Activated naive CD8-positive, alpha-beta T cell treated with anti-CD3 and anti-CD28 coated beads for 36 hours (primary cell): ENCODE data around the gene C12orf76. TPM values are rescaled to one million over a fixed set of nuclear protein-coding genes. Genes with fewer than 3 reads are reported as not detected.
"Not testable (repeated sequence)": the region's sequence is repeated elsewhere in the genome, so short reads cannot be mapped to it uniquely, and the experiment has no call there.

Experiments
- DNase-seq: peaks from one replicate; pipeline ENCODE4 v3.0.0; 2021
- H3K27ac Mint-ChIP-seq: one replicate; pipeline ENCODE4 v1.8.0; 2022; ENCODE audit warnings: mild to moderate bottlenecking, moderate library complexity, mixed read lengths
- H3K27me3 Mint-ChIP-seq: one replicate; pipeline ENCODE4 v1.8.0; 2022; ENCODE audit warnings: mild to moderate bottlenecking, mixed read lengths
- H3K36me3 Mint-ChIP-seq: one replicate; pipeline ENCODE4 v1.8.0; 2021; ENCODE audit warnings: mild to moderate bottlenecking, mixed read lengths
- H3K4me1 Mint-ChIP-seq: one replicate; pipeline ENCODE4 v1.8.0; 2021; ENCODE audit warnings: mixed read lengths
- H3K4me3 Mint-ChIP-seq: one replicate; pipeline ENCODE4 v1.8.0; 2022; ENCODE audit warnings: mild to moderate bottlenecking, moderate library complexity, mixed read lengths
- H3K9me3 Mint-ChIP-seq: one replicate; pipeline ENCODE4 v1.8.0; 2022; ENCODE audit warnings: mixed read lengths
- total RNA-seq, 2 experiments: library from RNA; stranded (reverse); gene quantifications; one replicate each; pipeline ENCODE4 v1.2.3, GENCODE V29; 2021

C12orf76 gene
- total RNA-seq, 2 experiments from 2014 or later = 6.6 to 7.3 TPM

- Mint-ChIP-seq H3K27ac (peak overlapping the region; percentile 69), H3K36me3 (peaks cover 33% of the 10 kb centered on the region), H3K27me3 (no peaks in the 10 kb centered on the region), H3K9me3 (peaks cover 1% of the 10 kb centered on the region), H3K4me3 (no peak overlapping the region), H3K4me1 (peaks cover 62% of the 10 kb centered on the region)
- no peak for DNase-seq
Measured at GRCh38 chr12:110012659-110013058, 35.7 kb downstream of the C12orf76 start.

DNA sequence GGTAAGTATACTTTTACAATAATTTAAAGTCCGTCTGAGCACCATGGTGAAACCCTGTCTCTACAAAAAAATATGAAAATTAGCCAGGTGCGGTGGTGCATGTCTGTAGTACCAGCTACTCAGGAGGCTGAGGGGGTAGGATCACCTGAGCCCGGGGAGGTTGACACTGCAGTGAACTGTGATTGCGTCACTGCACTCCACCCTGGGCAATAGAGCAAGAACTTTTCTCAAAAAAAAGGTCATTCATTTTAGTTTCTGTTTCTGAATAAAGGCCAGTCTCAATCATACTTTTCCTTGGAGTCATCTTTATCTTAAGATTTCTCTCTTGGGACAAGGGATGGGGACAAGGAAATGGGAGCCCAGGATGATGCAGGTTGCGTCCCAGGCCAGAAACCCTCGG, 36.2 kb downstream of the C12orf76 start:
- Mint-ChIP-seq H3K4me1 (peaks cover 62% of the 10 kb centered on the region), H3K27me3 (no peaks in the 10 kb centered on the region), H3K36me3 (peaks cover 37% of the 10 kb centered on the region), H3K9me3 (peaks cover 1% of the 10 kb centered on the region), H3K27ac (peak overlapping the region; percentile 69), H3K4me3 (no peak overlapping the region)
- no peak for DNase-seq

- no peak overlapping the region for H3K4me3 Mint-ChIP-seq
- DNase-seq = no peak
Measured at GRCh38 chr12:110010853-110011723, 37.2 kb downstream of the C12orf76 start.

GRCh38 chr12:110008681-110009398, 39.5 kb downstream of the C12orf76 start:
- Mint-ChIP-seq H3K4me1 (peaks cover 75% of the 10 kb centered on the region), H3K27ac (peak overlapping the region; percentile 45), H3K36me3 (peaks cover 41% of the 10 kb centered on the region)
- not testable (repeated sequence) for H3K4me3 Mint-ChIP-seq, H3K9me3 Mint-ChIP-seq, H3K27me3 Mint-ChIP-seq
- DNase-seq = peak; percentile 27

More at GRCh38 chr12:110010853-110011723, 37.2 kb downstream of the C12orf76 start:
- Mint-ChIP-seq H3K9me3 (peaks cover 1% of the 10 kb centered on the region), H3K4me1 (peaks cover 68% of the 10 kb centered on the region), H3K36me3 (peaks cover 47% of the 10 kb centered on the region), H3K27ac (peak overlapping the region; percentile 69), H3K27me3 (no peaks in the 10 kb centered on the region)

DNA sequence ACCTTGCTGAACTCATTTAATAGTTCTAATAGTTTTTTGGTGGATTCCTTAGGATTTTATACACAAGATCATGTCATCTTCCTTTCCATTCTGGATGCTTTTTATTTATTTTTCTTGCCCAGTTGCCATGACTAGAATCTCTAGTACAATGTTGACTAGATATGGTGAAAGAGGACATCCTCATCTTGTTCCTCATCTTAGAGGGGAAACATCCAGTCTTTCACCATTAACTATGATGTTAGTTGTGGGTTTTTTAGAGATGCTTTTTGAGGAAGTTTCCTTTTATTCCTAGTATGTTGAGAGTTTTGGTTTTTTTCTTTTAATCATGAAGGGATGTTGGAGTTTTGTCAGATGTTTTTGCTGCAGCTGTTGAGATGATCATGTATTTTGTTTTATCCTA, 40.4 kb downstream of the C12orf76 start:
- H3K27me3 Mint-ChIP-seq = no peaks in the 10 kb centered on the region
- H3K4me1 Mint-ChIP-seq = peaks cover 81% of the 10 kb centered on the region
- H3K4me3 Mint-ChIP-seq = no peak overlapping the region
- peak overlapping the region; percentile 12 for H3K27ac Mint-ChIP-seq
- H3K36me3 Mint-ChIP-seq = peaks cover 40% of the 10 kb centered on the region
- DNase-seq = no peak
- H3K9me3 Mint-ChIP-seq = peaks cover 1% of the 10 kb centered on the region

GRCh38 chr12:110006115-110006514, 42.2 kb downstream of the C12orf76 start:
- H3K9me3 Mint-ChIP-seq = peaks cover 1% of the 10 kb centered on the region
- H3K27me3 Mint-ChIP-seq = no peaks in the 10 kb centered on the region
- H3K4me1 Mint-ChIP-seq = peaks cover 72% of the 10 kb centered on the region
- no peak overlapping the region for H3K27ac Mint-ChIP-seq
- H3K4me3 Mint-ChIP-seq = no peak overlapping the region
- no peak for DNase-seq
- H3K36me3 Mint-ChIP-seq = peaks cover 33% of the 10 kb centered on the region

DNA sequence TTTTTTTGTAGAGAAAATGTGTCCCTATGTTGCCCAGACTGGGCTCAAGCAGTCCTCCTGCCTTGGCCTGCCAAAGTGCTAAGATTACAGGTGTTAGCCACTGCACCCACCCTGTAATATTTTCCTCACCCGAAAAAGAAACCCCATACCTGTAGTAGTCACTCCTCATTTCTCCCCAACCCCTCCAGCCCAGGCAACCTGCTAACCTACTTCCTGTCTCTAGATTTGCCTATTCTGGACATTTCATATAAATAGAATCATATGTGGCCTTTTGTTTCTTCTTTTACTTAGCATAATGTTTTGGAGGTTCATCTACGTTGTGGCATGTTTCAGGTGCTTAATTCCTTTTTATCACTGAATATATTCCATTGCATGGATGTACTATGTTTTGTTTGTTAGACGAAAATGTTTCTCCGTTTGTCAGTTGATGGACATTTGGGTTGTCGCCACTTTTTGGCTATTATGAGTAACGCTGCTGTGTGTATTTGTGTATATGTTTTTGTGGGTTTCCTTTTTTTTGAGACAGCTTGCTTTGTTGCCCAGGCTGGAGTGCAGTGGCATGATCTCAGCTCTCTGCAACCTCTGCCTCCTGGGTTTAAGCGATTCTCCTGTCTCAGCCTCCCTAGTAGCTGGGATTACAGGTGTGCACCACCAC, 42.9 kb downstream of the C12orf76 start:
- peak overlapping the region; percentile 83 for H3K27ac Mint-ChIP-seq
- peaks cover 1% of the 10 kb centered on the region for H3K9me3 Mint-ChIP-seq
- H3K27me3 Mint-ChIP-seq = no peaks in the 10 kb centered on the region
- H3K36me3 Mint-ChIP-seq = peaks cover 36% of the 10 kb centered on the region
- peaks cover 70% of the 10 kb centered on the region for H3K4me1 Mint-ChIP-seq
- peak overlapping the region; percentile 58 for H3K4me3 Mint-ChIP-seq
- DNase-seq = peak; percentile 38

- H3K27me3 Mint-ChIP-seq = no peaks in the 10 kb centered on the region
- DNase-seq = no peak
- H3K9me3 Mint-ChIP-seq = peaks cover 1% of the 10 kb centered on the region
- H3K27ac Mint-ChIP-seq = peak overlapping the region; percentile 76
- H3K4me1 Mint-ChIP-seq = peaks cover 70% of the 10 kb centered on the region
- peaks cover 34% of the 10 kb centered on the region for H3K36me3 Mint-ChIP-seq
- H3K4me3 Mint-ChIP-seq = peak overlapping the region; percentile 40
Measured at GRCh38 chr12:110004598-110004997, 43.7 kb downstream of the C12orf76 start.

- H3K27me3 Mint-ChIP-seq = no peaks in the 10 kb centered on the region
- H3K36me3 Mint-ChIP-seq = peaks cover 27% of the 10 kb centered on the region
- H3K4me1 Mint-ChIP-seq = peaks cover 64% of the 10 kb centered on the region
- DNase-seq = no peak
- H3K9me3 Mint-ChIP-seq = no peaks in the 10 kb centered on the region
- H3K4me3 Mint-ChIP-seq = no peak overlapping the region
- H3K27ac Mint-ChIP-seq = peak overlapping the region; percentile 76
Measured at GRCh38 chr12:110002676-110003515, 45.4 kb downstream of the C12orf76 start.

DNA sequence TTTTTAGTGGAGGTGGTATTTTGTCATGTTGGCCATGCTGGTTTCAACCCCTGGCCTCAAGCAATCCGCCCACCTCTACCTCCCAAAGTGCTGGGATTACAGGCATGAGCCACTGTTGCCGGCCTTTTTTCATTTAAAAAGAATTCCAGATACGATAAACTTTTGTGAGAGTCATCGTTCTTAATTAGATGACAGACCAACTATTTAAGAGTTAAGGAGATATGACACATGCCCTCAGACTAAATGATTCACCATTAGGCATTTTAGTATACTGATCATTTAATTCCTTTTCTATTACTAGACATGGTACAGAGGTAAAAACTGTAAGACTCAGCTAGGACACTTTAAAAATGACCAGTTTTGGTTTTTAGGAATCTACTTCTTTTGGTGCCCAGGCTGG, 46.7 kb downstream of the C12orf76 start:
- peaks cover 17% of the 10 kb centered on the region for H3K36me3 Mint-ChIP-seq
- H3K4me1 Mint-ChIP-seq = peaks cover 62% of the 10 kb centered on the region
- no peak for DNase-seq
- H3K27ac Mint-ChIP-seq = no peak overlapping the region
- no peaks in the 10 kb centered on the region for H3K27me3 Mint-ChIP-seq
- H3K4me3 Mint-ChIP-seq = no peak overlapping the region
- no peaks in the 10 kb centered on the region for H3K9me3 Mint-ChIP-seq

- peak overlapping the region; percentile 99 for H3K4me3 Mint-ChIP-seq
- no peak for DNase-seq
- H3K36me3 Mint-ChIP-seq = peaks cover 6% of the 10 kb centered on the region
- peaks cover 51% of the 10 kb centered on the region for H3K4me1 Mint-ChIP-seq
- peak overlapping the region; percentile 90 for H3K27ac Mint-ChIP-seq
- no peaks in the 10 kb centered on the region for H3K27me3 Mint-ChIP-seq
- H3K9me3 Mint-ChIP-seq = no peaks in the 10 kb centered on the region
Measured at GRCh38 chr12:109999983-110000505, 48.3 kb downstream of the C12orf76 start.

GRCh38 chr12:109999649-109999971, 48.7 kb downstream of the C12orf76 start:
- Mint-ChIP-seq H3K4me3 (peak overlapping the region; percentile 99), H3K27ac (peak overlapping the region; percentile 90), H3K36me3 (peaks cover 6% of the 10 kb centered on the region), H3K4me1 (peaks cover 51% of the 10 kb centered on the region), H3K9me3 (no peaks in the 10 kb centered on the region), H3K27me3 (no peaks in the 10 kb centered on the region)
- no peak for DNase-seq

DNA sequence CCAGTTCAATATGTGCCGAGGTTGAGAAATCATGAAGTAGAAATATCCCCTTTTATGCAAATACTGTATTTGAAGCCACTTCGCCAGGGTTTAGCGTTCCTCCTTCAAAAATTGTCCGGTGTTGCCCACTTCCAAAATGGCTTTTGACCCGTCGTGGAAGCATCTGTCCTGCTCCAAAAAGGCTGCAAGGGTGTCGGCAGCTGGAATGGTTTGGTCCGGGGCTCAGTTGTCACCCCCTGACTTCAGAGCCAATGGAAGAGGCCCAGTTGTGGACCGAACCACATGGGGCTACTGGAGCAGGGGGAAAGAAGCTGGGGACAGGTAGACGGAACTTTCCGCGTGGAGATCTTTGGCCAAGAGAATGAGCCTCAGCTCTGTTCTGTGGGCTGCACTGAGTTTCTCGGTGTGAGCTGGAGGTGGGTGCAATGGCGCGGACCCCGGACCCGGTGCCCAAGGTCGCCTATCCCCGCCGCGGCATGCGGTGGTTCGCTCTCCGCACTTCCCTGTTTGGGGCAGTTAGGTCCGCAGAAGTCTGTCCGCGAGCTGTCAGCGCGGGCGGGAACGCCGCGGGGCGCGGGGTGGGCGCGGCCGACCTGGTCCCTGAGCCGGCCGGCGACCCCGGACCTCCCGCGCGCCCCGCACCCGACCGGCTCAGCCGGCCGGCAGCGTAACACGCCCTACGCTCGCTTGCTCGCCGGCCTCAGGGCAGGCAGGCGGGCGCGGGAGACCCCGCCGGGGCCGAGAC, 49.2 kb downstream of the C12orf76 start, which contains the start of gene ANKRD13A:
Gene ANKRD13A (plus strand): TSS at position 527 of the 745 bp plus-strand sequence. CDS start 259 bp downstream, outside the sequence.
- H3K4me3 Mint-ChIP-seq = peak within 1 kb of the TSS; percentile 99
- H3K27me3 Mint-ChIP-seq = no peaks in the 10 kb centered on the region
- peaks cover 52% of the 10 kb centered on the region for H3K4me1 Mint-ChIP-seq
- peaks cover 6% of the 10 kb centered on the region for H3K36me3 Mint-ChIP-seq
- DNase-seq = peak; percentile 84
- peak within 1 kb of the TSS; percentile 99 for H3K27ac Mint-ChIP-seq
- H3K9me3 Mint-ChIP-seq = no peaks in the 10 kb centered on the region
